GM23338 (cell line): Measurements from ENCODE around the gene AOAH. TPM values are rescaled to one million over a fixed set of nuclear protein-coding genes. Genes with fewer than 3 reads are reported as not detected.
A peak's percentile ranks its signal among the peaks of the same experiment; 100 is the strongest.

Experiments used
- ATAC-seq: fragments of 200-7000 bp; cut with Tn5 transposase; 3 replicates; pipeline ENCODE4 v1.9.1; 2020
- DNase-seq: peaks from one replicate; pipeline ENCODE4 v3.0.0-alpha.2; 2015; ENCODE audit warnings: low spot score
- H2AFZ ChIP-seq: fragments of 200-600 bp; sonication (generic); 2 replicates; pipeline ENCODE4 v1.8.0; 2016; ENCODE audit warnings: antibody characterized with exemption, mild to moderate bottlenecking, moderate library complexity
- H3F3A ChIP-seq: fragments of 200-600 bp; sonication (generic); replicated peaks from 2 replicates; pipeline ENCODE4 v1.8.0; 2017; ENCODE audit warnings: antibody characterized with exemption, mixed run types, low read depth
- H3K27ac ChIP-seq: fragments of 200-600 bp; sonication (generic); 2 replicates; pipeline ENCODE4 v1.6.1; 2016; ENCODE audit warnings: low read depth
- H3K27me3 ChIP-seq: fragments of 200-600 bp; sonication (generic); 2 replicates; pipeline ENCODE4 v1.8.0; 2016; ENCODE audit warnings: mild to moderate bottlenecking, mixed run types, moderate library complexity; ENCODE audit not compliant: insufficient read depth
- H3K36me3 ChIP-seq: fragments of 200-600 bp; sonication (generic); 2 replicates; pipeline ENCODE4 v1.8.0; 2016; ENCODE audit warnings: mild to moderate bottlenecking; ENCODE audit not compliant: insufficient read depth
- H3K4me1 ChIP-seq: fragments of 200-600 bp; sonication (generic); 2 replicates; pipeline ENCODE4 v1.8.0; 2016; ENCODE audit warnings: mild to moderate bottlenecking, moderate library complexity; ENCODE audit not compliant: insufficient read depth
- H3K4me2 ChIP-seq: fragments of 200-600 bp; sonication (generic); 2 replicates; pipeline ENCODE4 v1.7.1; 2017; ENCODE audit warnings: mixed run types
- H3K4me3 ChIP-seq: fragments of 200-600 bp; sonication (generic); 2 replicates; pipeline ENCODE4 v1.6.1; 2016; ENCODE audit warnings: mixed run types
- H3K79me2 ChIP-seq: fragments of 200-600 bp; sonication (generic); replicated peaks from 2 replicates; pipeline ENCODE4 v1.8.0; 2017; ENCODE audit warnings: mild to moderate bottlenecking; ENCODE audit not compliant: insufficient read depth
- H3K9me2 ChIP-seq: fragments of 200-600 bp; sonication (generic); 2 replicates; pipeline ENCODE4 v1.8.0; 2017; ENCODE audit not compliant: insufficient read depth
- H4K20me1 ChIP-seq: fragments of 200-600 bp; sonication (generic); replicated peaks from 2 replicates; pipeline ENCODE4 v1.8.0; 2017; ENCODE audit warnings: mild to moderate bottlenecking; ENCODE audit not compliant: insufficient read depth
- H3K27ac Mint-ChIP-seq: 2 replicates; pipeline ENCODE4 v1.8.0; 2020; ENCODE audit warnings: inconsistent platforms, mild to moderate bottlenecking, moderate library complexity, mixed read lengths
- H3K27me3 Mint-ChIP-seq: 3 replicates; pipeline ENCODE4 v1.8.0; 2022; ENCODE audit warnings: low read depth, mild to moderate bottlenecking, moderate library complexity, mixed read lengths, inconsistent platforms; ENCODE audit not compliant: insufficient read depth, poor library complexity
- H3K36me3 Mint-ChIP-seq: 3 replicates; pipeline ENCODE4 v1.8.0; 2021; ENCODE audit warnings: low read depth, mild to moderate bottlenecking, inconsistent platforms, moderate library complexity, mixed read lengths
- H3K4me1 Mint-ChIP-seq: 3 replicates; pipeline ENCODE4 v1.8.0; 2020; ENCODE audit warnings: mild to moderate bottlenecking, inconsistent platforms, mixed read lengths
- H3K4me3 Mint-ChIP-seq: 3 replicates; pipeline ENCODE4 v1.8.0; 2021; ENCODE audit warnings: moderate library complexity, mild to moderate bottlenecking, inconsistent platforms, mixed read lengths
- H3K9me3 Mint-ChIP-seq: 3 replicates; pipeline ENCODE4 v1.8.0; 2020; ENCODE audit warnings: moderate library complexity, mild to moderate bottlenecking, inconsistent platforms, mixed read lengths
- CREB1 ChIP-seq: fragments of 250-450 bp; sonication (Bioruptor Pico); IDR thresholded peaks from 2 replicates; pipeline ENCODE4 v1.5.0; 2020; ENCODE audit warnings: low read depth, mild to moderate bottlenecking, moderate library complexity
- EZH2 ChIP-seq: fragments of 200-600 bp; sonication (generic); IDR thresholded peaks from one replicate; pipeline ENCODE4 v1.8.0; 2017; ENCODE audit warnings: antibody characterized with exemption, mild to moderate bottlenecking, low read depth; ENCODE audit not compliant: unreplicated experiment
- EZH2phosphoT487 ChIP-seq: fragments of 200-600 bp; sonication (generic); IDR thresholded peaks from one replicate; pipeline ENCODE4 v1.8.1; 2018; ENCODE audit warnings: antibody characterized with exemption; ENCODE audit not compliant: unreplicated experiment
- JUNB ChIP-seq: IDR thresholded peaks from one replicate; pipeline ENCODE4 v1.6.1; 2016; ENCODE audit warnings: antibody characterized with exemption; ENCODE audit not compliant: unreplicated experiment
- NANOG ChIP-seq: IDR thresholded peaks from 2 replicates; pipeline ENCODE4 v1.6.1; 2016; ENCODE audit warnings: antibody characterized with exemption, borderline replicate concordance
- POLR2AphosphoS5 ChIP-seq: IDR thresholded peaks from 2 replicates; pipeline ENCODE4 v1.6.1; 2016; ENCODE audit warnings: antibody characterized with exemption, low read depth
- ZNF114 ChIP-seq: fragments of 250-450 bp; sonication (Bioruptor Pico); IDR thresholded peaks from 2 replicates; pipeline ENCODE4 v1.5.0; 2020; ENCODE audit warnings: mild to moderate bottlenecking, moderate library complexity
- ZNF331 ChIP-seq: fragments of 250-450 bp; sonication (Bioruptor Pico); IDR thresholded peaks from 2 replicates; pipeline ENCODE4 v1.5.0; 2020; ENCODE audit warnings: low read depth, mild to moderate bottlenecking, moderate library complexity
- polyA plus RNA-seq: library from polyadenylated mRNA; unstranded; fragments of >200 nt; fragmentation: Nextera tagmentation; extraction: Ambion mirVana; gene quantifications from 2 replicates; pipeline ENCODE4 v1.2.1, GENCODE V29; 2016
- total RNA-seq: library from RNA; depleted of rRNA; stranded (reverse); fragments of >200 nt; shearing (Covaris generic); gene quantifications from 2 replicates; pipeline ENCODE4 v1.2.3, GENCODE V29; 2014
- TF ChIP-seq, protein P1 (sequence below): IDR thresholded peaks from 2 replicates; pipeline ENCODE4 v1.6.1; 2016; ENCODE audit warnings: antibody characterized with exemption
- TF ChIP-seq, protein P2 (sequence below), 2 experiments: fragments of 200-600 bp in 1 of 2; sonication (generic) in 1 of 2; conservative IDR thresholded peaks; 2 replicates each; pipeline versions ENCODE4 v1.5.1 to v1.6.1; 2016 to 2017; ENCODE audit warnings: antibody characterized with exemption in 2 of 2, low read depth in 2 of 2, mild to moderate bottlenecking in 2 of 2, moderate library complexity in 1 of 2
- TF ChIP-seq, protein P3 (sequence below): IDR thresholded peaks from one replicate; pipeline ENCODE4 v1.6.1; 2018; ENCODE audit warnings: antibody characterized with exemption; ENCODE audit not compliant: unreplicated experiment

Gene AOAH
- total and polyA plus RNA-seq, 2 experiments from 2014 or later: not detected

DNA sequence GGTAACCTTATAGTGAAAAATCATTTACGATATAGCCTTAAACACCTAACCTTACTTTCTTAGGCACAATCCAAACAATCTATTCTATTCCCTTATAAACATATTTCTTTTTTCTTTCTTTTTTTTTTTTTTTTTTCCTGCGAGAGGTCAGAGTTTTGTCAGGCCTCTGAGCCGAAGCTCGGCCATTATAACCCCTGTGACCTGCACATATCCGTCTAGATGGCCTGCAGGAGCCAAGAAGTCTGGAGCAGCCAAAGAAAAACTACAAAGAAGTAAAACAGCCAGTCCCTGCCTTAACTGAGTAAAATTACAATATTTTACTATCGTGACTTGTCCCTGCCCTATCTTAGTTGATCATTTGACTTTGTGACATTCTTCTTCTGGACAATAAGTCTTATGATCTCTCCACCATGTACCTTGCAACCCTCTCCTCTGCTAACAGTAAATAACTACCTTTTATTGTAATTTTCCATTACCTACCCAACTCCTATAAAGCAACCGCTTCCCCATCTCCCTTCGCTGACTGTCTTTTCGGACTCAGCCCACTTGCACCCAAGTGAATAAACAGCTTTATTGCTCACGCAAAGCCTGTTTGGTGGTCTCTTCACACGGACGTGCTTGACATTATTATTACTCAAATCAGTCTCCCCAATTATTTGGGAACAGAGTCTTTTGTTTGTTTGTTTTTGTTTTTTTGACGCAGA lies 64.5 kb downstream of the AOAH start:
- no peak for ATAC-seq
- Histone ChIP-seq H3K27ac (peak overlapping the region; percentile 53), H3K36me3 (no peaks in the 10 kb centered on the region), H4K20me1 (no peaks in the 10 kb centered on the region), H3K27me3 (no peaks in the 10 kb centered on the region), H3F3A (no peaks in the 10 kb centered on the region), H2AFZ (no peak overlapping the region), H3K4me1 (peaks cover 47% of the 10 kb centered on the region), H3K4me3 (no peak overlapping the region), H3K9me2 (no peaks in the 10 kb centered on the region), H3K4me2 (0 out of 2 replicates have a peak overlapping the region, but pooled peaks have one; percentile 33), H3K79me2 (no peaks in the 10 kb centered on the region)
- Mint-ChIP-seq H3K27me3 (peaks cover 7% of the 10 kb centered on the region), H3K9me3 (no peaks in the 10 kb centered on the region; the same call in 2 of the 3 replicates), H3K27ac (no peak overlapping the region; the same call in 1 of the 2 replicates), H3K4me3 (no peak overlapping the region), H3K4me1 (peaks cover 58% of the 10 kb centered on the region), H3K36me3 (no peaks in the 10 kb centered on the region)
- TF ChIP-seq, protein P1, sequence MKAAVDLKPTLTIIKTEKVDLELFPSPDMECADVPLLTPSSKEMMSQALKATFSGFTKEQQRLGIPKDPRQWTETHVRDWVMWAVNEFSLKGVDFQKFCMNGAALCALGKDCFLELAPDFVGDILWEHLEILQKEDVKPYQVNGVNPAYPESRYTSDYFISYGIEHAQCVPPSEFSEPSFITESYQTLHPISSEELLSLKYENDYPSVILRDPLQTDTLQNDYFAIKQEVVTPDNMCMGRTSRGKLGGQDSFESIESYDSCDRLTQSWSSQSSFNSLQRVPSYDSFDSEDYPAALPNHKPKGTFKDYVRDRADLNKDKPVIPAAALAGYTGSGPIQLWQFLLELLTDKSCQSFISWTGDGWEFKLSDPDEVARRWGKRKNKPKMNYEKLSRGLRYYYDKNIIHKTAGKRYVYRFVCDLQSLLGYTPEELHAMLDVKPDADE: no peak
- TF ChIP-seq JUNB (no peak), EZH2 (no peak), CREB1 (CRISPR knock-in tag) (no peak), EZH2phosphoT487 (no peak)
- TF ChIP-seq, protein P2, sequence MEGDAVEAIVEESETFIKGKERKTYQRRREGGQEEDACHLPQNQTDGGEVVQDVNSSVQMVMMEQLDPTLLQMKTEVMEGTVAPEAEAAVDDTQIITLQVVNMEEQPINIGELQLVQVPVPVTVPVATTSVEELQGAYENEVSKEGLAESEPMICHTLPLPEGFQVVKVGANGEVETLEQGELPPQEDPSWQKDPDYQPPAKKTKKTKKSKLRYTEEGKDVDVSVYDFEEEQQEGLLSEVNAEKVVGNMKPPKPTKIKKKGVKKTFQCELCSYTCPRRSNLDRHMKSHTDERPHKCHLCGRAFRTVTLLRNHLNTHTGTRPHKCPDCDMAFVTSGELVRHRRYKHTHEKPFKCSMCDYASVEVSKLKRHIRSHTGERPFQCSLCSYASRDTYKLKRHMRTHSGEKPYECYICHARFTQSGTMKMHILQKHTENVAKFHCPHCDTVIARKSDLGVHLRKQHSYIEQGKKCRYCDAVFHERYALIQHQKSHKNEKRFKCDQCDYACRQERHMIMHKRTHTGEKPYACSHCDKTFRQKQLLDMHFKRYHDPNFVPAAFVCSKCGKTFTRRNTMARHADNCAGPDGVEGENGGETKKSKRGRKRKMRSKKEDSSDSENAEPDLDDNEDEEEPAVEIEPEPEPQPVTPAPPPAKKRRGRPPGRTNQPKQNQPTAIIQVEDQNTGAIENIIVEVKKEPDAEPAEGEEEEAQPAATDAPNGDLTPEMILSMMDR (conservative IDR thresholded peaks at IDR 0.05; ENCODE audit: low read depth in 2 of 2): no peak
- DNase-seq: no peak

DNA sequence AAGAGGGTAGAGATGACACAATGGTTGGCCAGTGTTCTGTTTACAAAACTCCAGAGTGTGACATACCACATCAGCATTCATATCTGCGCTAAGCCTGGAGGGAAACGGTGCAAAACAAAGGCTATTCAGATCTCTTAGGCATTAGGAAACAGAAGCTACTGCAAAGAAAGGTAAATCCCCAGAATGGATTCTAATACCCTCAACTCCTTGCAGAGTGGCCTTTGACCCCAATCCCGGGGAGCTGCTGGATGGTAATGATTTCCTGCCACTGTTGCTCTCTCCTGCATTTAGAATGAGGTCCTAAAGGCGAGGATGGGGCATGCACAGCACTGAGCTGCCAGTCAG lies 65.2 kb downstream of the AOAH start:
- Histone ChIP-seq H3K4me3 (no peak overlapping the region), H3K9me2 (no peaks in the 10 kb centered on the region), H3K4me1 (peaks cover 53% of the 10 kb centered on the region), H2AFZ (0 out of 2 replicates have a peak overlapping the region, but pooled peaks have one; percentile 7), H3K36me3 (no peaks in the 10 kb centered on the region), H3K4me2 (peak overlapping the region; percentile 33; the same call in 1 of the 2 replicates), H4K20me1 (no peaks in the 10 kb centered on the region), H3F3A (no peaks in the 10 kb centered on the region), H3K27me3 (no peaks in the 10 kb centered on the region), H3K79me2 (no peaks in the 10 kb centered on the region), H3K27ac (peak overlapping the region; percentile 53)
- TF ChIP-seq, protein P1: no peak
- TF ChIP-seq EZH2phosphoT487: no peak
- no peak for TF ChIP-seq ZNF331 (CRISPR knock-in tag)
- TF ChIP-seq, protein P2 (conservative IDR thresholded peaks at IDR 0.05; ENCODE audit: low read depth in 2 of 2): no peak
- no peak for TF ChIP-seq ZNF114
- TF ChIP-seq, protein P3, sequence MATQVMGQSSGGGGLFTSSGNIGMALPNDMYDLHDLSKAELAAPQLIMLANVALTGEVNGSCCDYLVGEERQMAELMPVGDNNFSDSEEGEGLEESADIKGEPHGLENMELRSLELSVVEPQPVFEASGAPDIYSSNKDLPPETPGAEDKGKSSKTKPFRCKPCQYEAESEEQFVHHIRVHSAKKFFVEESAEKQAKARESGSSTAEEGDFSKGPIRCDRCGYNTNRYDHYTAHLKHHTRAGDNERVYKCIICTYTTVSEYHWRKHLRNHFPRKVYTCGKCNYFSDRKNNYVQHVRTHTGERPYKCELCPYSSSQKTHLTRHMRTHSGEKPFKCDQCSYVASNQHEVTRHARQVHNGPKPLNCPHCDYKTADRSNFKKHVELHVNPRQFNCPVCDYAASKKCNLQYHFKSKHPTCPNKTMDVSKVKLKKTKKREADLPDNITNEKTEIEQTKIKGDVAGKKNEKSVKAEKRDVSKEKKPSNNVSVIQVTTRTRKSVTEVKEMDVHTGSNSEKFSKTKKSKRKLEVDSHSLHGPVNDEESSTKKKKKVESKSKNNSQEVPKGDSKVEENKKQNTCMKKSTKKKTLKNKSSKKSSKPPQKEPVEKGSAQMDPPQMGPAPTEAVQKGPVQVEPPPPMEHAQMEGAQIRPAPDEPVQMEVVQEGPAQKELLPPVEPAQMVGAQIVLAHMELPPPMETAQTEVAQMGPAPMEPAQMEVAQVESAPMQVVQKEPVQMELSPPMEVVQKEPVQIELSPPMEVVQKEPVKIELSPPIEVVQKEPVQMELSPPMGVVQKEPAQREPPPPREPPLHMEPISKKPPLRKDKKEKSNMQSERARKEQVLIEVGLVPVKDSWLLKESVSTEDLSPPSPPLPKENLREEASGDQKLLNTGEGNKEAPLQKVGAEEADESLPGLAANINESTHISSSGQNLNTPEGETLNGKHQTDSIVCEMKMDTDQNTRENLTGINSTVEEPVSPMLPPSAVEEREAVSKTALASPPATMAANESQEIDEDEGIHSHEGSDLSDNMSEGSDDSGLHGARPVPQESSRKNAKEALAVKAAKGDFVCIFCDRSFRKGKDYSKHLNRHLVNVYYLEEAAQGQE: no peak
- no peak for TF ChIP-seq EZH2
- no peak for TF ChIP-seq NANOG
- no peak for TF ChIP-seq JUNB
- no peak for TF ChIP-seq POLR2AphosphoS5
- TF ChIP-seq CREB1 (CRISPR knock-in tag): no peak
- DNase-seq: peak; percentile 45
- Mint-ChIP-seq H3K9me3 (no peaks in the 10 kb centered on the region; the same call in 2 of the 3 replicates), H3K4me1 (peaks cover 65% of the 10 kb centered on the region), H3K27me3 (peaks cover 7% of the 10 kb centered on the region), H3K27ac (peak overlapping the region; percentile 70), H3K4me3 (no peak overlapping the region), H3K36me3 (no peaks in the 10 kb centered on the region)
- peak; percentile 77 for ATAC-seq
